HG03103 (cell line): Measurements from ENCODE around the gene UBTD1.
"Not testable (repeated sequence)": the region's sequence is repeated elsewhere in the genome, so short reads cannot be mapped to it uniquely, and the experiment has no call there.

Source experiments
- ATAC-seq: cut with Tn5 transposase; IDR thresholded peaks from one replicate; pipeline ENCODE4 v1.9.1; 2021; ENCODE audit warnings: low read depth; ENCODE audit not compliant: unreplicated experiment

The UBTD1 gene

DNA sequence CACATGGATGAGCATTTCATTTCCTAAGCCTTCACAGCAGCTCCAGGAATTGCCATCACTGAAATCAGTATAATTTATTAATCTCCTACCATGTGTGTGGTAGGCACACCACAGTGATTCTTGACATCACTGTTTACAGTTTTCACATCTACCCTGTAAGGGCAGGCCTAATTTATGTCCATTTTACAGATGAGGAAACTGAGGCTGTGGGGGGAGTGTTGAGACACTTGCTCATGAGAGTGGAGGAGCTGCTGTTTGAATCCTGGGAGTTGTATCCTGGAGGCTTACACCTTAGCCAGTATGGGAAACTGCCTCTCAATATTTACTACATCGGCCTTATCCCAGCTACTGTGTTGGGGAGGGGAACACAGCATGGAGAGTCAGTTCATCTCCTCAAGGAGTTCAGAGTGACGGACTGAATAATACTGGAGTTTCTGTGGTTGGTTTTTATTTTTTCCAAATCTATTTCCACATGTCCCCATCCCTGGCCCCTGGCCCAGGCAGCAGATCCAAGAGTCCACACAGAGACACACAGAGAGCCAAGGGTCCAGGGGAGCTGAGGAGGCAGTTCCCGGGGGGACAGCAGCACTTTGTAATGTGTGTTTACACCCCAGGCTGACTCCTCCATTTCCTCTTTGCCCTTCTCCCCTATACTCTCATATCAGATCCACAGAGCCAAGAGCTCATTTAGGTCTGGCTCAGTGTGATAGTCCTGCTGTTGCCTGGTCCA, 13.2 kb downstream of the UBTD1 start:
- ATAC-seq: no peak

DNA sequence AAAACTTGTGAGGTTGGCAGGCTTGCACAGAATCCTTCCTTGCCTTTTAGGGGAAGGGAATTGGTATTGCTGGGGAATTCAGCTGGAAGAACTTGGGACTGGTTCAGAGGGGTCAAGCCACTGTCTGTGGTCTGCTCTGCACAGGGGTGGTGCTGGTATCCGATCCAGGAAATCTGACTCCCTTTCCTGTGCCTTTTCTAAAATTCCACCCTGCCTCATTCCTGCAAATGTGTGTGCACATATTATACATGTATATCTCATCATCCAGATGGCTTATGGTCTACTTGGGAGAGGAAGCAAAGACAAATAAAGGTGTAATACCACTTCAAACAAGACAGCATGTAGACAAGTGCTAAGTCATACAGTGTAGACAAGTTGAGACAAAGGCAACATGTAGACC, 14.3 kb downstream of the UBTD1 start:
- ATAC-seq: no peak

DNA sequence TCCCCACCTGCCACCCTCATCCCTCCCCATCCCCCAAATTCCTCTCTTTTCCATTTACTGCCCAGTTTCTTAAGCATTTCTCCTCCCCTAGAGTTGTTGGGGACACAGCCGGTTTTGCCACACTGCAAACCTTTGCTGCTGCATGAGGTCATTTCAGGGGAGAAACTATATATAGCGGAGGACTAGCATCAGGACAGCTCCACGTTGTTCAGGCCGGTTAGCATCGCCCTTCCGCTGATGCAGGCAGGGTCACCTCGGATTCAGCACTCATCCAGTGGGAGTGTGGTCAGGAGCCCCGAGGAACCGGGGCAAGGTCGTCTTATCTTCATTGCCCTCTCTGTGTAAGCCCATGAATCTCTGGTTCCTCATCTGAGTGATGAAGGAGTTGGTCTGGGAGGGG, 15.6 kb downstream of the UBTD1 start:
- no peak for ATAC-seq

DNA sequence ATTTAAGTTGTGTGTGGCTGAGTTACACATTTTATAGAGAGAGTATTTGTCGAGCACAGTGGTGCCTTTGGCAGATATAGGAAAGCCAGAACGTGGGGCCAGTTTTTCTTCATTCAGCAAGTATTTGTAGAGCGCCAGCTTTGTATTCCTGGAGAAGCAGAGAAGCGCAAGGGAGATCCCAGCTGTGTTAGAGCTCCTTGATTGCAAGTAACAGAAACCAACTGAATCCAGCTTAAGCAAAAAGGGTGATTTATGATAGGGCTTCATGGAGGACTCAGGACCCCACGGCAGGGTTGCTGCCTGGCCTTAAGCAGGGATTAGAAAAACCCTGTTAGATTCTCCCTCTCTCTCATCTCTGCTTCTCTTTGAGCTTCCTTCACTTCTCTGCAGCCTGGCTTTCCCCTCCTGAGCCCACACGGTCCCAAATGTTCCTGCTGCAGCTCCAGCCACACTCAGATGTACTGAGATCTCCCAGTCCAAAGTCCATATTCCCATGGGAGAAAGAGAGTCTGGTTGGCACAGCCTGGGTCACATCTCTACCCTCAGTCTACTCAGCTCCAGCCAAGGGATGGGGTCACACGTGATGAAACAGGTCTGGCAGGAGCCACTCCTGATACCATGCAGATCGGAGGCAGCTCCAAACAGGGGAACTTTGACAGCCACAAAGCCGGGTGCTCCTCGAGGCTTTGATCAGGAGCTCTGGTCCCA, 16.7 kb downstream of the UBTD1 start:
- ATAC-seq: no peak

DNA sequence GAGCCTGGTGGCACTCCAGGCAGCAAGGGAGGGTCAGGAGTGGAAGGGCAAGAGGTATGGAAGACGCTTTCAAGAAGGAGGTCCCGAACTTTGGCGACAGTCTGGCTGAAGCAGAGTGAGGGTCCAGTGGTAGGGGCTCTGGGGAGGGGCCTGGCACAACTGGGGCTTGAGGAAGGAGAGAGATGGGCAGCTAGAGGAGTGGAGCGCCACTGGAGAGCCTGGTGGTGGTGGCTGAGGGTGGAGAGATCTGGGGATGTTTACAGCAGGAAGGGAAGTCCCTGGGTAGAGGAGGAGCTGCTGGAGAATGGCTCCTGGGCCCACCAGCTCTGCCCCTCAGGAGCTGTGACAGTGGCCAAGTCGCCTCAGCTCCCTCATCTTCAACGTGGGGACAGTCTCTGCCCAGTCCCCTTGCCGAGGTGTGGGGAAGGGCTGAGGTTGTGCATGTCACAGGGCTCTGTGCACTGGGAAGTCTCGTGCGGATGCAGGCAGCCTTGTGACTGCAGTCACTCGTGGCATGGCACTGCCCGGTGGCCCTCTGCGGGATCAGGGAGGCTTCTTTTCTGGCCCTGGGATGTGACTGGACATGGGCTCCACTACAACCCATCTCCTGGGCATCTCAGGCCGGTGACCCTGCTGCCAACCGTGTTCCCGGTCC, 18.5 kb downstream of the UBTD1 start:
- no peak for ATAC-seq

DNA sequence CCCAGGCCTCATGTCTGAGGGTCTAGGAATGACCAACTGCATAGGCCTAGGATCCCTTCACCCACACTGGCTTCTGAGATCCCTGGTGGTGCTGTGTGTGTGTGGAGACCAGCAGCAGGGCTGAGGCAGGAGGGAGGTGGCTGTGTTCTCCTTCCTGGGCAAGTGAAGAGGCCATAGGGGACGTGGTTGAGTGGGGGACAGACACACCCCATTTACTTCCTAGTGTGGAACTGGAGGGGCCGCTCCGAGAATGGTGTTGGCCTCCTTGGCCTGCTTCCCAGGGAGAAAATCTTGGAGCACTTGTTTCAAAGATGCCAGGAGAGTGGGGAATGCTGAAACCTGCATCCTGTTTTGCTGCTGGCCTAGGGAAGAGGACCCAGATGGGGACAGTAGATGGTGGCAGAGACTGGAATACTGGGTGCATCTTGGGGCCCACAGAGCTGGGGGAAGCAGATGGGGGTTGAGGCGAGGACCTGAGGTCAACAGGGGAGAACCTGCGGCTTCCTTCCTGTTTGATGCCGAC, 19.1 kb downstream of the UBTD1 start:
- ATAC-seq: no peak

DNA sequence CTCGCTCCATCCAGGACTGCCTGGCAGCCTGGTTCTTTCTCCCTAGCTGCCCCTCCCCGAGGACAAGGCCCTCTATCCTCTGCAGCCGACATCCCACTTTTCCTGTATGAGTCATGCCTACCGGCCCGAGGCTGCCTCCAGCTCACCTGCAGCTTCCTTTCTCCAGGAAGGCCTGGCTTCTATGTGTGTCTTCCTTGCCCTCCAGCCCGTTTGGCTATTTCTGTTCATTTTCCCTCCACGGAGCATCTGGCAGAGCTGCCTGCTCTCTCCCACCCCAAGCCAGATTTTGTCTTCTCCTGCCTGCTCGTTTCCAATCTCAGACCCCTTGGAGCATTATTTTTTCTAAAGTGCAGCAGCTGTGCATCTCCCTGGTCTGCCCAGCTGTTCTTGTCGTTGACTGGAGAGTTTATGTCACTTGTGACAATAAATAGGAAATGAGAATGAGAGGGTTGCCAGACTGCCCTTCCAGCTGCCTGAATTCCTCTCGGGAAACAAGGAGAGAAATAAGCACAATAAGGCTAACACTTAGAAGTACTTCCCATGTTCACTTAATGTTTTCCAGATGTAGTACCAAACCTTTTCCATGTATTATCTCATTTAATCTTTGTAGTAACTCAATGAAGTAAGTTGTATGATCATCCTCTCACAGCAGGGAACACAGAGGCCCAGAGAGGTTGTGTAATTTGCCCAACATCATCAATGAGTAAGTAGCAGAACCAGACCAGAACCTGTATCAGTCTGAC, 19.7 kb downstream of the UBTD1 start:
- no peak for ATAC-seq

DNA sequence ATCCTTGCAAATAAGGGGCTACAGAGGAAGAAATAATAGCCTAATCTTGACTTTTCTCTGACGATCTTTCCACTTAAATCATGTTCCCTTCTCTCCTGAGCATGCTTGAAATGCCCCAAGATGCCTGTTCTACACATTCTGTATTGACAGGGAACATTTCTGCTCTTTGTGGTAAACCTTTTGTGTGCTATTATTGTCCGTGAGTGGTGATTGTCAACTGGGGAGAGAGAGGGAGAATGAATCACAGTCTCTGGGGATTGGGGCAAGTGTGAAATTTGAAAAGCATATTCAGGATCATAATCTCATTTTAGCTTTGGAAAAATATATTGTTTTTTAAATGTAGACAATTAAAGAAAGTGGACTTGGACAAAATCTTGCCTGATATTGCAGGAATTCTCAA, 20.6 kb downstream of the UBTD1 start:
- no peak for ATAC-seq

DNA sequence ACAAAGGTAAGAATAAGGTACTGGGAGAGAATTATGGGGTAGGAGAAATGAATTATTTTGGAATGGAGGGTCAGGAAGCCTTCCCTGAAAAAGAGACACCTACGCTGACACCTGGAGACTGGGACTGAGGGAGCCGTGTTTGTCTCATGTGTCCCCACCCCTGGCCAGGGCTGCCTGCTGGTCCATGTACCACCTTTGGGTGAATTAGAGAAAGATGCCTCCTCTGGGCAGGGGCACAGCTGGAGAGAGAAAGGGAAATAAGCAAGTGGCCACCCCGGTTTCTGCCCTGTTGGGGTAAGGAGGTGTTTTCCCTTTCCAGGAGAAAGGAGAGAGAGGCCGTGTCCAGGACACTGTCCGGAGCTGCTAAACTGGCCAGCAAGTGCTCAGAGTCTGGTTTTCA, 21.8 kb downstream of the UBTD1 start:
- no peak for ATAC-seq

DNA sequence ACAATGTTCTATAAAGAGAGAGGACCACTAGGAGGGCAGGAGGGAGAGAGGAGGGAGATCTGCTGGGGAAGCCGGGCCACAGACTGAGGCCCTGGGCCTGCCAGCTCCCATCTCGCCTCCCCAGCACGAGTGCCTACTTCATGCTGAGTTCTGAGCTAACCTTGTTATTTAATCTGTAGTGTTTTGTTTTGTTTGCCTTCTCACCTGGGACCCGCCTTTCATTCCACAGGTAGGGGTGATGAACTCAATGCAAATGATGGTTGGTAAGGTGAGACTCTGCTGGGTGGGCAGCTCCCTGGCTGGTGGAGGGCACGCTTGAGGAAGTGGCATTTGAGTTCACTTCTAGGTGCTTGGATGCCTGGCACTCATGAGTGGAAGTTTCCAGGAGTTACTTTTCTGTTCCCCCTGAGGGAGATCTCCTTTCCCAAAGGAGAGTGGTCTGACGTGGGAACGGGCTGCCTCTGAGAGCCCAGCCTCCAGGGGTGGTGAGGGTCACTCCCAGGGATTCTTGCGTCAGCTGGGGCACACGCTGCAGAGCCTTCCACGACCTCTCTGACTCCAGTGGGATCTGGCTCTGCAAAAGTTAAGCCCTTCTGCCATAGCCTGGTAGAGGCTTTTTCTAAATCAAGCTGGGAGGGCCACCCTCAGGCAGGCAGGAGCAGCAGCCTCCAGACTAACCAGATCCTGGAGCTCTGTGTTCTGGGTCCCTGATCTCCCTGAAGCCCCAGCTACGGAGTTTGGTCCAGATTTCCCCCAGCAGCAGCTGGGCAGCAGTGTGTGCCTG, 22.4 kb downstream of the UBTD1 start:
- no peak for ATAC-seq

DNA sequence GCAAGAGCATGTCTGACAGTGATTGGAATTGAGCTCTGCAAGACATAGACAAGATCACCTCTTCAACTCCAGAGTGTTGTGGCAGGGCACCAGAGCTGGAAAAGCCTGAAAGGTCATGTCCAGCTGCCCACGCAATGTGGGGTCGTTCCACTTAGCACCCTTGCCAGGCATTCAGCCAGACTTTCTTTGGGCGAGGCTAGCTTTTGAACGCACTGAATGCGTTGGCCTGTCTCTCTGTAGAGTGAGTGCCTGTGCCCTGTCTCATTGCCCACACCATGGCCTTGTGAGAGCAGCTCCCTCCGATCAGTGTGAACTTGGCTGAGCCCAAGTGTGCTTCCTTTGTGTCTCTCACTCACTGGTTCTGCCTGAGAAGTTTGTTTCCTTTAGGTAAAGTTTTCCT, 23.3 kb downstream of the UBTD1 start:
- no peak for ATAC-seq

DNA sequence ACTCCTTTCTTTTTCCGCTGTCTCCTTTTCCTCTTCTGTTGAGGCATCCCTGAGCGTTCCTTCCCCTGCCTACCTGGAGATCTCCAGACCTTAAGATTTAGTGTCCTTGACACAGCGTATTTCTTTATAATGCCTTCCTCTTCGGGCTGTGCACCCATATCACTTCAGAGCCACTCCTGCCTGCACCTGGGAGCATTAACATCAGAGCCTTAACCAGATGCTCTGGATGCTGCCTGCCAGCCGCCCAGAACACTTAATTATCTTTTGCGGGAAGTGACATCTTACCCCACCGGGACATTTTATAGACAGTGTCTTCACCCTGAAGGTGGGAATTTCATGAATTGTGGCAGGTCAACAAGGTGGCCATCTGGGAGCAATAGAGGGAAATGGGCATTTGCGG, 24.2 kb downstream of the UBTD1 start:
- no peak for ATAC-seq

DNA sequence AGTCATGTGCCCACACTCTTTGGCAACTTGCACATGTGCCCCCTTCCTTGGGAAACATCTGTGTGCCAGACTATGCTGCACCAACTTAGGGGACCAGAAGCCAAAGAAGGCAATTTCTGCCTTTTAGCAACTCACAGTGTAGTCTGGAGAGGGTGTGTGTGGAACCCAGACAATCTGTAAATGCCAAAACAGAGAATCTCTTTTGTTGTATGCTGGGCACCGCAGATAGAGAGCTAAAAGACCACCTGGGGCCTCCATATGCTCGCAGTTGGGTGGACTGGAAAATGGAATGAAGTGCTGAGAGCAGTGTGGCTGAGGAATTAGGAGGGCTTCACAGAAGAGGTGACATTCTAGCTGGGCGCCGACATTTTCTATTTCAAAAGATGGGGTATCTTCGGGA, 26.4 kb downstream of the UBTD1 start:
- no peak for ATAC-seq

DNA sequence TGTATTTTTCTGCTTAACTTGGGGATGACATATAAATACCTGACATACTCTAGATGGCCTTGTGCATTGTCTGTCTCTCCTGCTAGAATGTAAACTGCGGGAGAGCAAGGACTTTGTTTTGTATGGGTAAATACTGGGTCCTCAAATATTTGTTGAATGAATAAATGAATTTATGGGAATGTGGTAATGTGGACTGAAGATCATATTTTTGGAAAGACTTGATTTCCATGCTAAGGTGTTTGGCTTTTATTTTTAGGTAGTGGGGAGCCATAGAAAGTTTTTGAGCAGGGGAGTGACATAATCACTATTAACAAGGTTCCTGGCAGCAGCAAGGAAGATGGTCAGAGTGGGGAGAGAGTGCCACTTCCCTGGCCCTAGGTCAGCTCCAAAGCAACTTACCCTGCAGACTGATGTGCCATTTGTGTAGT, 27.0 kb downstream of the UBTD1 start:
- no peak for ATAC-seq

DNA sequence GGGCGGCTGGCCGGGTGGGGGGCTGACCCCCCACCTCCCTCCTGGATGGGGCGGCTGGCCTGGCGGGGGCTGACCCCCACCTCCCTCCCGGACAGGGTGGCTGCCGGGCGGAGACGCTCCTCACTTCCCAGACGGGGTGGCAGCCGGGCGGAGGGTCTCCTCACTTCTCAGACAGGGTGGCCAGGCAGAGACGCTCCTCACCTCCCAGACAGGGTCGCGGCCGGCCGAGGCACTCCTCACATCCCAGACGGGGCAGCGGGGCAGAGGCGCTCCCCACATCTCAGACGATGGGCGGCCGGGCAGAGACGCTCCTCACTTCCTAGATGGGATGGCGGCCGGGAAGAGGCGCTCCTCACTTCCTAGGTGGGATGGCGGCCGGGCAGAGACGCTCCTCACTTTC, 30.2 kb downstream of the UBTD1 start:
- not testable (repeated sequence) for ATAC-seq

DNA sequence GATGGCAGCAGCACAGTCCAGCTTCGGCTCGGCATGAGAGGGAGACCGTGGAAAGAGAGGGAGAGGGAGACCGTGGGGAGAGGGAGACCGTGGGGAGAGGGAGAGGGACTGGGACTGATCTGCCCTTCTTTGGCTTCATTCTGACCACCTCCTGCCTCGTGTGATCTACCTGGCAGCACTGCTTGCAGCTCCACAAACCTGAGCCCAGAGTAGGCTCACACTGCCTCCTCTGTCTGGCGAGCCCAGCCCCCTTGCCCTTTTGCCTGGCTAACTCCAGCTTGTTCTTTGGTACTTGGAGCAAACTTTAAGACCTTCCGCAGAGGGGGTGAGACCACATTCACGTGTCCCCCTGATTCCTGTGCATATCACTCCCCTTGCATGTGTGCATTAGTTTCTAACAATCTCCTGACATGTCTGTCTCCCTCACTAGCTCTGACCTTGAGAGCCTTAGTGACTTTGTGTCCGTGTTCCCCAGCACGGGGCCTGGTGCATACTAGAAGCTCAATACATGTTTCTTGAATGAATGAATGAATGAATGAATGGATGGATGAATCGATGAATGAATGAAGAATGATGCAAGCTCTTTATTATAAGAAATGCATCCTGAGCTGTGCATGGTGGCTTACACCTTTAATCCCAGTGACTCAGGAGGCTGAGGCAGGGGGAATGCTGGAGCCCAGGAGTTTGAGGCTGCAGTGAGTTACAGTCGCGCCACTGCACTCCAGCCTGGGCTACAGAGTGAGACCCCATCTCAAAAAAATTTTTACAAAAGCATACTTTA, 31.2 kb downstream of the UBTD1 start:
- no peak for ATAC-seq

DNA sequence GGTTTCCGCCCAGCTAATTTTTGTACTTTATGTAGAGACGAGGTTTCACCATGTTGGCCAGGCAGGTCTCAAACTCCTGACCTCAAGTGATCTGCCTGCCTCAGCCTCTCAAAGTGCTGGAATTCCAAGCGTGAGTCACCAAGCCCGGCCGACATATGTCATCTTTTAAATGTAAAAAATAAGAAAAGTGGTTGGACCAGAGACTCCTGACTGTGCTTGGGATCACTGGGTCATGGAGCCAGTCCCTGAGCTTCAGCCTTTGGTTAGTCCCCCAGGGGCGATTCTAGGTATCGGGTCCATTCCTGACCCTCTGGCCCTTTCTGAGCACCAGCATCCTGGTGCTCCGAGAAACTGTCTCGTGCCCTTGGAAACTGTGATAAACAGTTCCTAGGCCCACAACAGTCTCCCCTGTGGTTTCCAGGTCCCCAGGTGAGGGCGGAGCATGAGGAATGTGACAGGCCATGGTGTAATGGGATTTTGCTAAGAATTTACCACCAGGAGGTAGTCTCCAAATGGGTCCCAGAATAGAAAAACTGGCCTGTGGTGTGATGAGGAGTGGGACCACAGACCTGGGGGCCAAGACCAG, 32.8 kb downstream of the UBTD1 start:
- no peak for ATAC-seq

DNA sequence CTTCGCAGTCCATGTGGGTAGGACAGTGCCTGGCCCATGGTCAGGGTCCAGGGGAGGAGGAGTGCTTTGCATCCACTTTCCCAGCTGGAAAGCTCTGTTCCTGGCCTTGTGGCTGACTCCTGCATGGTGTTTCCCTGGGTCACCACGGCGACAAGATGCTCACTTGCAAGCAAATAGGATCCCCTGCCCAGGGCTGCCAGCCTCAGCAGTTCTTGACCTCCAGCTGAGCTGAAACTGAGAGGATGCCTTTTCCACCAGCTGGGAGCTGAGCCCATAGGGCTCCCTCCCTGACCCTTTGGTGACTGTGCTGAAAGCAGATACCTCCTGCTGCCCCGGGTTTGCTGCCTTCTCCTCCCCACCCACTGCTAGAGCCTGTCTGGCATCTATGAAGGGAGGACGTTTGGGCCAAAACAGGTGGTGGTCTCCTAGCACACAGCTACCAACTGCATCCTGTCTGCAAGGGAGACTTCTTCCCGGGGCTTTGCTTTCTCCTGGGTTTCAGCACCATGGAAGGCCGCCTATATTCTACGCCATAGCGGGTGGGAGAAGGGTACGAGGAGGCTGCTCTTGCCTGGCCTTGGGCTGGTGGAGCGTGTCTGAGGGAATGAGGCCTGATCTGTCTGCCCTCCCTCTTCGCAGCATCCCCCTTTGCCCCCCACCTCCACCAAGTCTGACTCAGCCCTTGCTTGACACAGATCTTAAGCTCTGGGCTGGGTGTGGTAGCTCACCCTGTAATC, 34.4 kb downstream of the UBTD1 start:
- ATAC-seq: no peak
